CD14-positive monocyte (primary cell): ENCODE measurements around the gene LIN7B. TPM values are rescaled to one million over a fixed set of nuclear protein-coding genes. Genes with fewer than 3 reads are reported as not detected.

Source experiments
- DNase-seq, 3 donors: peaks; one replicate each; pipeline ENCODE4 v3.0.0-alpha.2; 2011 to 2022
- H2AFZ ChIP-seq: 2 replicates; pipeline ENCODE4 v1.6.0; 2012; ENCODE audit warnings: mild to moderate bottlenecking, low read depth, low read length, inconsistent platforms; ENCODE audit not compliant: insufficient read depth, poor library complexity, severe bottlenecking
- H3K27ac ChIP-seq, 2 donors: 1 replicate in 1 of 2; 2 replicates in 1 of 2; pipeline ENCODE4 v1.5.1; 2012 to 2013; ENCODE audit warnings: low read length in 2 of 2, control low read depth in 1 of 2, inconsistent platforms in 1 of 2, low read depth in 1 of 2, mild to moderate bottlenecking in 1 of 2
- H3K27me3 ChIP-seq, 2 donors: one replicate each; pipeline versions ENCODE4 v1.6.0 to v1.6.1; 2011 to 2013; ENCODE audit warnings: low read length in 2 of 2; ENCODE audit not compliant: control insufficient read depth in 2 of 2, insufficient read depth in 2 of 2
- H3K36me3 ChIP-seq, 2 donors: replicated peaks in 1 of 2; 1 replicate in 1 of 2; 2 replicates in 1 of 2; pipeline versions ENCODE4 v1.5.1 to v1.6.1; 2012 to 2013; ENCODE audit warnings: low read length in 2 of 2, control low read depth in 1 of 2, inconsistent platforms in 1 of 2, mild to moderate bottlenecking in 1 of 2; ENCODE audit not compliant: insufficient read depth in 2 of 2, control insufficient read depth in 1 of 2
- H3K4me1 ChIP-seq, 2 donors: 1 replicate in 1 of 2; 2 replicates in 1 of 2; pipeline versions ENCODE4 v1.5.1 to v1.6.1; 2012 to 2013; ENCODE audit warnings: low read length in 2 of 2, control low read depth in 1 of 2, inconsistent platforms in 1 of 2, mild to moderate bottlenecking in 1 of 2, moderate library complexity in 1 of 2; ENCODE audit not compliant: insufficient read depth in 2 of 2, control insufficient read depth in 1 of 2
- H3K4me2 ChIP-seq: replicated peaks from 2 replicates; pipeline ENCODE3; 2012; ENCODE audit warnings: low read length, moderate library complexity, mild to moderate bottlenecking; ENCODE audit not compliant: poor library complexity, severe bottlenecking; ENCODE audit errors: extremely low read depth
- H3K4me3 ChIP-seq, 3 experiments: fragments of 200-600 bp in 1 of 3; sonication (generic) in 1 of 3; replicated peaks in 1 of 3; 1 replicate in 2 of 3; 2 replicates in 1 of 3; pipeline ENCODE4 v1.5.1; 2011 to 2013; ENCODE audit warnings: low read length in 3 of 3, mild to moderate bottlenecking in 3 of 3, control low read depth in 2 of 3, low read depth in 2 of 3, inconsistent platforms in 1 of 3, moderate library complexity in 1 of 3
- H3K79me2 ChIP-seq: 2 replicates; pipeline ENCODE4 v1.6.0; 2012; ENCODE audit warnings: mild to moderate bottlenecking, control low read depth, inconsistent platforms, low read length, moderate library complexity; ENCODE audit not compliant: insufficient read depth
- H3K9ac ChIP-seq: 2 replicates; pipeline ENCODE4 v1.6.0; 2017; ENCODE audit warnings: low read length, mild to moderate bottlenecking; ENCODE audit not compliant: insufficient read depth, poor library complexity, severe bottlenecking
- H3K9me3 ChIP-seq, 2 donors: replicated peaks in 1 of 2; 1 replicate in 1 of 2; 2 replicates in 1 of 2; pipeline versions ENCODE4 v1.5.1 to v1.6.1; 2012 to 2013; ENCODE audit warnings: low read length in 2 of 2, control low read depth in 1 of 2; ENCODE audit not compliant: control insufficient read depth in 1 of 2, insufficient read depth in 1 of 2
- H4K20me1 ChIP-seq: 2 replicates; pipeline ENCODE4 v1.6.0; 2012; ENCODE audit warnings: mild to moderate bottlenecking, low read length, control low read depth, moderate library complexity; ENCODE audit not compliant: insufficient read depth
- H3K27ac Mint-ChIP-seq, 7 donors: one replicate each; pipeline ENCODE4 v1.8.0; 2020; ENCODE audit warnings: mild to moderate bottlenecking in 7 of 7, mixed read lengths in 7 of 7, moderate library complexity in 6 of 7, inconsistent platforms in 2 of 7
- H3K27me3 Mint-ChIP-seq, 3 donors: one replicate each; pipeline ENCODE4 v1.8.0; 2021 to 2022; ENCODE audit warnings: low read depth in 3 of 3, mild to moderate bottlenecking in 3 of 3, mixed read lengths in 3 of 3, moderate library complexity in 3 of 3, inconsistent platforms in 1 of 3
- H3K36me3 Mint-ChIP-seq, 2 donors: one replicate each; pipeline ENCODE4 v1.8.0; 2020; ENCODE audit warnings: mixed read lengths in 2 of 2, inconsistent platforms in 1 of 2, mild to moderate bottlenecking in 1 of 2
- H3K4me1 Mint-ChIP-seq: one replicate; pipeline ENCODE4 v1.8.0; 2020; ENCODE audit warnings: mild to moderate bottlenecking, mixed read lengths
- H3K4me3 Mint-ChIP-seq, 2 donors: one replicate each; pipeline ENCODE4 v1.8.0; 2020; ENCODE audit warnings: mild to moderate bottlenecking in 2 of 2, mixed read lengths in 2 of 2, moderate library complexity in 1 of 2
- H3K9me3 Mint-ChIP-seq, 7 donors: one replicate each; pipeline ENCODE4 v1.8.0; 2020 to 2022; ENCODE audit warnings: mixed read lengths in 7 of 7, mild to moderate bottlenecking in 6 of 7, moderate library complexity in 6 of 7, inconsistent platforms in 2 of 7
- CTCF ChIP-seq: fragments of 200-600 bp; IDR thresholded peaks from one replicate; pipeline ENCODE4 v1.8.0; 2022; ENCODE audit warnings: antibody characterized with exemption, mild to moderate bottlenecking
- WGBS: methylation state at CpG from one replicate; pipeline ENCODE4 v1.1.5; 2013; ENCODE audit warnings: missing lambda C conversion rate; ENCODE audit not compliant: insufficient coverage; 5-methylcytosine and 5-hydroxymethylcytosine counted together
- intact Hi-C, 2 donors: fragments of 100-400 bp; cut with micrococcal nuclease; formaldehyde crosslinking; loops; one replicate each; pipeline versions ENCODE4 v1.15.0 to v1.15.1; 2023
- polyA plus RNA-seq, 3 donors: library from polyadenylated mRNA; depleted of rRNA in 1 of 3; unstranded in 2 of 3; stranded (reverse) in 1 of 3; fragments of 300-500 nt in 2 of 3; fragments of >200 nt in 1 of 3; fragmentation: Illumina TruSeq in 2 of 3; gene quantifications; 1 replicate in 2 of 3; 2 replicates in 1 of 3; pipeline ENCODE4 v1.2.3, GENCODE V29; 2012 to 2021

Gene LIN7B
- polyA plus RNA-seq, 3 donors: 4.1 to 9.2 (median 4.2) TPM

GRCh38 chr19:49114630-49115363, 627 bp downstream of the LIN7B start:
- H3K4me3 ChIP-seq: peak overlapping the region; percentile 31 to 80 (median 55)
- Mint-ChIP-seq H3K27ac (peak overlapping the region in 1 of 7 donors; percentile 25), H3K36me3 (peaks cover 0 to 6% of the 10 kb centered on the region in 2 donors), H3K9me3 (peaks cover 3 to 8% (median 6%) of the 10 kb centered on the region in 7 donors), H3K4me1 (peaks cover 41% of the 10 kb centered on the region), H3K4me3 (peak overlapping the region; percentile 79 to 82), H3K27me3 (peaks cover 9 to 17% (median 12%) of the 10 kb centered on the region in 3 donors)
- no peaks in the 10 kb centered on the region for H3K36me3 ChIP-seq
- H3K4me2 ChIP-seq: peak overlapping the region; percentile 95
- H3K9me3 ChIP-seq: no peaks in the 10 kb centered on the region
- H3K4me1 ChIP-seq: peaks cover 41 to 53% of the 10 kb centered on the region in 2 donors
- 11% methylated on average over 68 of the region's 68 CpGs for WGBS
- no peaks in the 10 kb centered on the region for H3K79me2 ChIP-seq
- H2AFZ ChIP-seq: peak overlapping the region; percentile 90
- H3K9ac ChIP-seq: peak overlapping the region; percentile 46
- intact Hi-C loops: loop anchor here in 1 of 2 donors (5.0 kb wide), 1 partner anchor 33 kb away; no protein-coding TSS in a partner anchor
- peaks cover 3% of the 10 kb centered on the region in 2 donors for H3K27me3 ChIP-seq
- H3K27ac ChIP-seq: no peak overlapping the region
- DNase-seq: peak in 1 of 3 donors; percentile 20
- H4K20me1 ChIP-seq: no peaks in the 10 kb centered on the region
- TF ChIP-seq CTCF: no peak

- Mint-ChIP-seq H3K4me3 (peak overlapping the region in 1 of 2 donors; percentile 28), H3K36me3 (peaks cover 2 to 9% of the 10 kb centered on the region in 2 donors), H3K9me3 (peaks cover 3 to 20% (median 11%) of the 10 kb centered on the region in 7 donors), H3K27ac (peak overlapping the region in 5 of 7 donors; percentile 31 to 91 (median 68)), H3K27me3 (peaks cover 23 to 34% (median 27%) of the 10 kb centered on the region in 3 donors), H3K4me1 (peaks cover 47% of the 10 kb centered on the region)
- intact Hi-C loops: no loop called here
- Histone ChIP-seq H3K36me3 (no peaks in the 10 kb centered on the region), H4K20me1 (no peaks in the 10 kb centered on the region), H3K4me2 (no peak overlapping the region), H2AFZ (no peak overlapping the region), H3K9ac (no peak overlapping the region), H3K27ac (peak overlapping the region; percentile 11 to 26), H3K4me3 (peak overlapping the region in 1 of 3 experiments; percentile 15), H3K27me3 (peaks cover 15 to 19% of the 10 kb centered on the region in 2 donors), H3K9me3 (no peaks in the 10 kb centered on the region), H3K4me1 (peaks cover 43 to 58% of the 10 kb centered on the region in 2 donors), H3K79me2 (no peaks in the 10 kb centered on the region)
- no CpG with 5 or more reads among the region's 1 CpG for WGBS
- TF ChIP-seq CTCF: no peak
- DNase-seq: peak; percentile 65 to 81 (median 73)
Measured at GRCh38 chr19:49116544-49116943, 2.4 kb downstream of the LIN7B start.
